CD4-positive, CD25-positive, alpha-beta regulatory T cell (primary cell): ENCODE measurements around the gene PRKCB. TPM values are rescaled to one million over a fixed set of nuclear protein-coding genes. Genes with fewer than 3 reads are reported as not detected.

Experiments
- ATAC-seq, 2 donors: fragments of 150-1000 bp; cut with Tn5 transposase; one replicate each; pipeline ENCODE4 v1.10.0; 2021; ENCODE audit warnings: low read depth in 2 of 2, moderate number of reproducible peaks in 2 of 2, moderate library complexity in 1 of 2
- DNase-seq, 3 donors: peaks; one replicate each; pipeline versions ENCODE4 v3.0.0 to v3.0.0-alpha.2; 2012 to 2022; ENCODE audit warnings: mixed read lengths in 1 of 3
- H3K27ac ChIP-seq: one replicate; pipeline ENCODE4 v1.7.0; 2013; ENCODE audit warnings: mild to moderate bottlenecking, low read length; ENCODE audit not compliant: insufficient read depth, poor library complexity, severe bottlenecking
- H3K27me3 ChIP-seq: one replicate; pipeline ENCODE4 v1.7.0; 2013; ENCODE audit warnings: low read length; ENCODE audit not compliant: control insufficient read depth, insufficient read depth
- H3K36me3 ChIP-seq: one replicate; pipeline ENCODE4 v1.7.0; 2013; ENCODE audit warnings: mild to moderate bottlenecking, low read length, moderate library complexity; ENCODE audit not compliant: control insufficient read depth, insufficient read depth
- H3K4me1 ChIP-seq: 2 replicates; pipeline ENCODE4 v1.7.0; 2013; ENCODE audit warnings: mild to moderate bottlenecking, low read length; ENCODE audit not compliant: insufficient read depth, control insufficient read depth, poor library complexity, severe bottlenecking
- H3K4me3 ChIP-seq: one replicate; pipeline ENCODE4 v1.7.0; 2013; ENCODE audit warnings: low read depth, mild to moderate bottlenecking, low read length, moderate library complexity
- H3K9me3 ChIP-seq, 2 experiments: 1 replicate in 1 of 2; 2 replicates in 1 of 2; pipeline ENCODE4 v1.7.0; 2013; ENCODE audit warnings: low read length in 2 of 2, mild to moderate bottlenecking in 1 of 2, moderate library complexity in 1 of 2; ENCODE audit not compliant: control insufficient read depth in 2 of 2
- H3K27ac Mint-ChIP-seq, 3 donors: one replicate each; pipeline ENCODE4 v1.8.0; 2020 to 2022; ENCODE audit warnings: mild to moderate bottlenecking in 3 of 3, mixed read lengths in 3 of 3, moderate library complexity in 2 of 3
- H3K27me3 Mint-ChIP-seq: one replicate; pipeline ENCODE4 v1.8.0; 2022; ENCODE audit warnings: mild to moderate bottlenecking, mixed read lengths
- H3K36me3 Mint-ChIP-seq: one replicate; pipeline ENCODE4 v1.8.0; 2020; ENCODE audit warnings: mixed read lengths
- H3K4me1 Mint-ChIP-seq, 4 donors: one replicate each; pipeline ENCODE4 v1.8.0; 2020 to 2022; ENCODE audit warnings: mixed read lengths in 4 of 4, mild to moderate bottlenecking in 1 of 4
- H3K4me3 Mint-ChIP-seq, 4 donors: one replicate each; pipeline ENCODE4 v1.8.0; 2020 to 2022; ENCODE audit warnings: mild to moderate bottlenecking in 4 of 4, mixed read lengths in 4 of 4, moderate library complexity in 3 of 4
- H3K9me3 Mint-ChIP-seq, 7 donors: one replicate each; pipeline ENCODE4 v1.8.0; 2020 to 2022; ENCODE audit warnings: mixed read lengths in 7 of 7, mild to moderate bottlenecking in 3 of 7, moderate library complexity in 2 of 7
- polyA plus RNA-seq, 4 donors: library from polyadenylated mRNA; unstranded; fragments of 300-500 nt; fragmentation: Illumina TruSeq; gene quantifications; one replicate each; pipeline ENCODE4 v1.2.3, GENCODE V29; 2021
- total RNA-seq: library from RNA; stranded (reverse); gene quantifications from one replicate; pipeline ENCODE4 v1.2.3, GENCODE V29; 2022

The PRKCB gene
- total and polyA plus RNA-seq, 5 donors from 2014 or later = 37.4 to 83.1 (median 50.5) TPM

GRCh38 chr16:23867566-23867965, 31.8 kb downstream of the PRKCB start:
- Histone ChIP-seq H3K27ac (no peak overlapping the region), H3K4me3 (no peak overlapping the region), H3K4me1 (peaks cover 23% of the 10 kb centered on the region), H3K36me3 (peaks cover 3% of the 10 kb centered on the region), H3K27me3 (no peaks in the 10 kb centered on the region), H3K9me3 (no peaks in the 10 kb centered on the region)
- no peaks in the 10 kb centered on the region for H3K9me3 Mint-ChIP-seq
- H3K27ac Mint-ChIP-seq = no peak overlapping the region
- H3K4me1 Mint-ChIP-seq = peaks cover 21 to 87% (median 53%) of the 10 kb centered on the region in 4 donors
- DNase-seq = no peak
- H3K27me3 Mint-ChIP-seq = no peaks in the 10 kb centered on the region
- no peak overlapping the region for H3K4me3 Mint-ChIP-seq
- H3K36me3 Mint-ChIP-seq = peaks cover 3% of the 10 kb centered on the region
- ATAC-seq = no peak

- no peak overlapping the region for H3K27ac ChIP-seq
- H3K9me3 ChIP-seq = no peaks in the 10 kb centered on the region
- H3K4me3 ChIP-seq = no peak overlapping the region
- H3K27me3 Mint-ChIP-seq = no peaks in the 10 kb centered on the region
- H3K9me3 Mint-ChIP-seq = no peaks in the 10 kb centered on the region
- peaks cover 21 to 86% (median 52%) of the 10 kb centered on the region in 4 donors for H3K4me1 Mint-ChIP-seq
- ATAC-seq (no peak), DNase-seq (no peak)
- H3K36me3 Mint-ChIP-seq = peaks cover 3% of the 10 kb centered on the region
- H3K36me3 ChIP-seq = peaks cover 3% of the 10 kb centered on the region
- no peak overlapping the region for H3K27ac Mint-ChIP-seq
- H3K27me3 ChIP-seq = no peaks in the 10 kb centered on the region
- H3K4me3 Mint-ChIP-seq = no peak overlapping the region
- H3K4me1 ChIP-seq = peaks cover 20% of the 10 kb centered on the region
These were observed 32.4 kb downstream of the PRKCB start for GRCh38 chr16:23868136-23868535.

- peaks cover 14% of the 10 kb centered on the region for H3K4me1 ChIP-seq
- H3K9me3 Mint-ChIP-seq = no peaks in the 10 kb centered on the region
- no peaks in the 10 kb centered on the region for H3K27me3 ChIP-seq
- ATAC-seq (no peak), DNase-seq (peak in 1 of 3 donors; percentile 24)
- H3K27me3 Mint-ChIP-seq = no peaks in the 10 kb centered on the region
- H3K27ac ChIP-seq = no peak overlapping the region
- H3K36me3 ChIP-seq = peaks cover 3% of the 10 kb centered on the region
- peaks cover 12 to 84% (median 46%) of the 10 kb centered on the region in 4 donors for H3K4me1 Mint-ChIP-seq
- peak overlapping the region; percentile 15 for H3K4me3 ChIP-seq
- no peaks in the 10 kb centered on the region for H3K9me3 ChIP-seq
- peak overlapping the region in 2 of 4 donors; percentile 16 to 41 for H3K4me3 Mint-ChIP-seq
- H3K36me3 Mint-ChIP-seq = peaks cover 7% of the 10 kb centered on the region
- H3K27ac Mint-ChIP-seq = no peak overlapping the region
These were observed 33.3 kb downstream of the PRKCB start for GRCh38 chr16:23869052-23869451.

GRCh38 chr16:23871924-23872323, 36.1 kb downstream of the PRKCB start:
- ATAC-seq = no peak
- no peak overlapping the region for H3K4me3 Mint-ChIP-seq
- H3K36me3 Mint-ChIP-seq = peaks cover 7% of the 10 kb centered on the region
- H3K27me3 ChIP-seq = no peaks in the 10 kb centered on the region
- H3K27me3 Mint-ChIP-seq = no peaks in the 10 kb centered on the region
- peaks cover 4 to 79% (median 39%) of the 10 kb centered on the region in 4 donors for H3K4me1 Mint-ChIP-seq
- no peaks in the 10 kb centered on the region for H3K9me3 ChIP-seq
- no peak overlapping the region for H3K4me3 ChIP-seq
- no peaks in the 10 kb centered on the region for H3K9me3 Mint-ChIP-seq
- peaks cover 3% of the 10 kb centered on the region for H3K36me3 ChIP-seq
- peak overlapping the region in 1 of 3 donors; percentile 11 for H3K27ac Mint-ChIP-seq
- H3K27ac ChIP-seq = no peak overlapping the region
- peaks cover 3% of the 10 kb centered on the region for H3K4me1 ChIP-seq
- DNase-seq = no peak

GRCh38 chr16:23874613-23875294, 39.0 kb downstream of the PRKCB start:
- H3K4me3 ChIP-seq = no peak overlapping the region
- H3K36me3 ChIP-seq = peaks cover 3% of the 10 kb centered on the region
- Mint-ChIP-seq H3K9me3 (no peaks in the 10 kb centered on the region), H3K4me1 (peaks cover 5 to 78% (median 32%) of the 10 kb centered on the region in 4 donors), H3K27me3 (no peaks in the 10 kb centered on the region), H3K4me3 (peak overlapping the region in 1 of 4 donors; percentile 60), H3K36me3 (peaks cover 10% of the 10 kb centered on the region), H3K27ac (peak overlapping the region; percentile 12 to 92 (median 42))
- ATAC-seq (no peak), DNase-seq (no peak)
- no peaks in the 10 kb centered on the region for H3K9me3 ChIP-seq
- H3K27me3 ChIP-seq = no peaks in the 10 kb centered on the region
- no peak overlapping the region for H3K27ac ChIP-seq
- H3K4me1 ChIP-seq = peaks cover 3% of the 10 kb centered on the region

GRCh38 chr16:23876256-23876896, 40.6 kb downstream of the PRKCB start:
- no peaks in the 10 kb centered on the region for H3K27me3 ChIP-seq
- Mint-ChIP-seq H3K36me3 (peaks cover 9% of the 10 kb centered on the region), H3K27ac (peak overlapping the region; percentile 38 to 63 (median 55)), H3K27me3 (no peaks in the 10 kb centered on the region), H3K4me3 (no peak overlapping the region), H3K4me1 (peaks cover 5 to 79% (median 38%) of the 10 kb centered on the region in 4 donors), H3K9me3 (no peaks in the 10 kb centered on the region)
- DNase-seq (no peak), ATAC-seq (no peak)
- no peak overlapping the region for H3K27ac ChIP-seq
- peaks cover 4% of the 10 kb centered on the region for H3K4me1 ChIP-seq
- H3K4me3 ChIP-seq = no peak overlapping the region
- H3K9me3 ChIP-seq = no peaks in the 10 kb centered on the region
- no peaks in the 10 kb centered on the region for H3K36me3 ChIP-seq

GRCh38 chr16:23877107-23878070, 41.6 kb downstream of the PRKCB start:
- Mint-ChIP-seq H3K27me3 (no peaks in the 10 kb centered on the region), H3K27ac (peak overlapping the region in 2 of 3 donors; percentile 38 to 73), H3K4me3 (peak overlapping the region in 1 of 4 donors; percentile 15), H3K4me1 (peaks cover 11 to 79% (median 44%) of the 10 kb centered on the region in 4 donors), H3K9me3 (no peaks in the 10 kb centered on the region), H3K36me3 (peaks cover 7% of the 10 kb centered on the region)
- ATAC-seq (no peak), DNase-seq (peak in 2 of 3 donors; percentile 18 to 39)
- Histone ChIP-seq H3K9me3 (no peaks in the 10 kb centered on the region), H3K4me3 (no peak overlapping the region), H3K36me3 (no peaks in the 10 kb centered on the region), H3K4me1 (peaks cover 7% of the 10 kb centered on the region), H3K27ac (no peak overlapping the region), H3K27me3 (no peaks in the 10 kb centered on the region)
